KMS-11 (cell line): Measurements from ENCODE around the gene LIPH.

Experiments
- H2AFZ ChIP-seq: fragments of 200-600 bp; sonication (generic); 2 replicates; pipeline ENCODE4 v1.6.1; 2016; ENCODE audit warnings: antibody characterized with exemption, mixed run types, low read depth
- H3K27ac ChIP-seq: fragments of 200-600 bp; sonication (generic); 2 replicates; pipeline ENCODE4 v1.6.1; 2016; ENCODE audit warnings: mild to moderate bottlenecking, mixed run types
- H3K27me3 ChIP-seq: fragments of 200-600 bp; sonication (generic); 2 replicates; pipeline ENCODE4 v1.6.1; 2017; ENCODE audit warnings: mild to moderate bottlenecking, low read depth, mixed run types, moderate library complexity; ENCODE audit not compliant: insufficient read depth
- H3K36me3 ChIP-seq: fragments of 200-600 bp; sonication (generic); 2 replicates; pipeline ENCODE4 v1.6.1; 2017; ENCODE audit warnings: mild to moderate bottlenecking, mixed run types; ENCODE audit not compliant: insufficient read depth
- H3K4me1 ChIP-seq: fragments of 200-600 bp; sonication (generic); 2 replicates; pipeline ENCODE4 v1.6.1; 2016; ENCODE audit warnings: mild to moderate bottlenecking, low read depth, mixed run types; ENCODE audit not compliant: poor library complexity, severe bottlenecking
- H3K4me2 ChIP-seq: fragments of 200-600 bp; sonication (generic); 2 replicates; pipeline ENCODE4 v1.7.0; 2016; ENCODE audit warnings: mild to moderate bottlenecking, mixed run types
- H3K4me3 ChIP-seq: fragments of 200-600 bp; sonication (generic); IDR thresholded peaks from 2 replicates; pipeline ENCODE4 v1.6.1; 2017; ENCODE audit warnings: low read depth, low read length, mixed read lengths; ENCODE audit not compliant: insufficient read depth
- H3K79me2 ChIP-seq: fragments of 200-600 bp; sonication (generic); 2 replicates; pipeline ENCODE4 v1.6.1; 2016; ENCODE audit warnings: low read depth, mixed run types; ENCODE audit not compliant: insufficient read depth
- H3K9ac ChIP-seq: fragments of 200-600 bp; sonication (generic); 2 replicates; pipeline ENCODE4 v1.6.1; 2016; ENCODE audit warnings: mild to moderate bottlenecking, mixed run types
- H4K20me1 ChIP-seq: fragments of 200-600 bp; sonication (generic); 2 replicates; pipeline ENCODE4 v1.6.1; 2016; ENCODE audit warnings: mild to moderate bottlenecking, mixed run types; ENCODE audit not compliant: insufficient read depth
- TF ChIP-seq, protein P1 (sequence below): fragments of 200-600 bp; sonication (generic); conservative IDR thresholded peaks from 2 replicates; pipeline ENCODE4 v1.6.1; 2017; ENCODE audit warnings: low read depth, mild to moderate bottlenecking, antibody characterized with exemption, low read length, moderate library complexity, mixed read lengths

LIPH gene

DNA sequence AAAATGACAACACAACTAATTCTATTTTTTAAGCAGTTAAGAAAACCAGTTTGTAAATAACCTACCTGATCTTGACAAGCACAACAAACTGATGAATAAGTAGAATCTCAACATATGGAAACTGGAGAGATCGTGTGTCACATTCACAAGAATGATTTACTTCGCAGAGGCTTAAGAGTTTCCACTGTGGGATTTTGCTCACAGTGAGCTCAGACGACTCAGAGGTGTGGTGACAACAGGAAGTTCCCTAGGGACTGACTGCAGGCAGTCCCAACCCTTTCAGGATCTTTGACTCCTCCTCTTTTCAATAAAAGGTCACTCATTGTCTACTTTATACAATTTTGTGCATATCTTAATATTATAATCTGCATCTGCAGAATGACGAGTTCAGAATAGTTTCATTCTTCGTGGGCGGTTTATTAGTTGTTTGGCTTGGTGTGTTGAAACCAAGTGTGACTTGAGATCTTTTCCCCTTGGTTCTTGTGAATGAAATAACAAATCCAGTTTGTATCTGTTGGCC is at the start of gene LIPH:
Gene LIPH (minus strand): TSS at position 231 of the 520 bp plus-strand sequence. CDS start 117 bp downstream, at position 114.
- no peaks in the 10 kb centered on the region for H3K36me3 ChIP-seq
- H3K79me2 ChIP-seq, result no peaks in the 10 kb centered on the region
- TF ChIP-seq, protein P1, sequence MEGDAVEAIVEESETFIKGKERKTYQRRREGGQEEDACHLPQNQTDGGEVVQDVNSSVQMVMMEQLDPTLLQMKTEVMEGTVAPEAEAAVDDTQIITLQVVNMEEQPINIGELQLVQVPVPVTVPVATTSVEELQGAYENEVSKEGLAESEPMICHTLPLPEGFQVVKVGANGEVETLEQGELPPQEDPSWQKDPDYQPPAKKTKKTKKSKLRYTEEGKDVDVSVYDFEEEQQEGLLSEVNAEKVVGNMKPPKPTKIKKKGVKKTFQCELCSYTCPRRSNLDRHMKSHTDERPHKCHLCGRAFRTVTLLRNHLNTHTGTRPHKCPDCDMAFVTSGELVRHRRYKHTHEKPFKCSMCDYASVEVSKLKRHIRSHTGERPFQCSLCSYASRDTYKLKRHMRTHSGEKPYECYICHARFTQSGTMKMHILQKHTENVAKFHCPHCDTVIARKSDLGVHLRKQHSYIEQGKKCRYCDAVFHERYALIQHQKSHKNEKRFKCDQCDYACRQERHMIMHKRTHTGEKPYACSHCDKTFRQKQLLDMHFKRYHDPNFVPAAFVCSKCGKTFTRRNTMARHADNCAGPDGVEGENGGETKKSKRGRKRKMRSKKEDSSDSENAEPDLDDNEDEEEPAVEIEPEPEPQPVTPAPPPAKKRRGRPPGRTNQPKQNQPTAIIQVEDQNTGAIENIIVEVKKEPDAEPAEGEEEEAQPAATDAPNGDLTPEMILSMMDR, result no peak
- no peak within 1 kb of the TSS for H2AFZ ChIP-seq
- H3K4me1 ChIP-seq, result no peaks in the 10 kb centered on the region
- H3K27ac ChIP-seq, result no peak within 1 kb of the TSS
- H3K4me3 ChIP-seq, result no peak within 1 kb of the TSS
- no peaks in the 10 kb centered on the region for H4K20me1 ChIP-seq
- H3K9ac ChIP-seq, result no peak within 1 kb of the TSS
- H3K4me2 ChIP-seq, result no peak within 1 kb of the TSS
- no peaks in the 10 kb centered on the region for H3K27me3 ChIP-seq

DNA sequence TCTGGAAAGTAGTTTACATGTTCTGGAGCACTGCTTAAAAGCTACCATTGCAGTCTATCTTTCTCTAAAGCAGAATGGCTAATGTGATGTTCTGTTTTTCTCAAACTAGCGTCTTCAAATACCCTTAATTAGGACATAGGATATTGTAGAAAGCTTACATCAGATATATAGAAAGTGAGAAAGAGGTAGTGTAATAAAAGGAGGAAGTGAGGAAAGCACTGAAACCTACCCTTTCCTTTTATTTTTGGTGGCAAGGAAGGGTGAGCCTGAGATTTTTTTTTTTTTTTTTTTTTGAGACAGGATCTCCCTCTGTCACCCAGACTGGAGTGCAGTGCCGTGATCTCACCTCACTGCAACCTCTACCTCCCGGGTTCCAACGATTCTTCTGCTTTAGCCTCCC is 43.1 kb upstream of the LIPH start:
- TF ChIP-seq, protein P1, result no peak
- no peaks in the 10 kb centered on the region for H3K36me3 ChIP-seq
- H3K4me3 ChIP-seq, result no peak overlapping the region
- no peaks in the 10 kb centered on the region for H3K27me3 ChIP-seq
- H3K79me2 ChIP-seq, result no peaks in the 10 kb centered on the region
- peaks cover 7% of the 10 kb centered on the region for H3K4me1 ChIP-seq
- no peak overlapping the region for H2AFZ ChIP-seq
- H3K9ac ChIP-seq, result no peak overlapping the region
- no peak overlapping the region for H3K27ac ChIP-seq
- no peak overlapping the region for H3K4me2 ChIP-seq
- H4K20me1 ChIP-seq, result no peaks in the 10 kb centered on the region

DNA sequence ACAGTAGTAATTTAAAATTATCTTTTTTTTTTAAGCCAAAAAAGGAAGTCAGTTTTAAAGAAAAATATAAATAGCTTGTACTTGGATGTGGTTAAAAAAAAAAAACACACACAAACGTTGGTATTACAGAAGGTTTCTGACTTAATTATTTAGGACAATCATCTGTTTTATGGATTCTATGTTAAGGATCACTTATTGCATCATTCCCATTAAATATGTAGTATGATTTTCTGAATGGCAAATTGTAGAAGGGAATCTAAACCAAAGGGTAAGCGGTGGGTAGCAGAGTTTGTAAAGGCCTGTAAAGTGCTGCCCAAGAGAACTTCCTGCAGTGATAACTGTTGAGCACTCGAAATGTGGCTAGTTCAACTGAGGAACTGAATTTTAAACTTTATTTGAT is 41.7 kb upstream of the LIPH start:
- no peak overlapping the region for H3K27ac ChIP-seq
- no peak overlapping the region for H3K9ac ChIP-seq
- H3K27me3 ChIP-seq, result no peaks in the 10 kb centered on the region
- TF ChIP-seq, protein P1, result no peak
- no peaks in the 10 kb centered on the region for H4K20me1 ChIP-seq
- H3K79me2 ChIP-seq, result peaks cover 7% of the 10 kb centered on the region; the same call in 1 of the 2 replicates
- H3K4me2 ChIP-seq, result no peak overlapping the region
- H3K36me3 ChIP-seq, result no peaks in the 10 kb centered on the region
- H3K4me3 ChIP-seq, result no peak overlapping the region
- no peak overlapping the region for H2AFZ ChIP-seq
- peaks cover 7% of the 10 kb centered on the region for H3K4me1 ChIP-seq

DNA sequence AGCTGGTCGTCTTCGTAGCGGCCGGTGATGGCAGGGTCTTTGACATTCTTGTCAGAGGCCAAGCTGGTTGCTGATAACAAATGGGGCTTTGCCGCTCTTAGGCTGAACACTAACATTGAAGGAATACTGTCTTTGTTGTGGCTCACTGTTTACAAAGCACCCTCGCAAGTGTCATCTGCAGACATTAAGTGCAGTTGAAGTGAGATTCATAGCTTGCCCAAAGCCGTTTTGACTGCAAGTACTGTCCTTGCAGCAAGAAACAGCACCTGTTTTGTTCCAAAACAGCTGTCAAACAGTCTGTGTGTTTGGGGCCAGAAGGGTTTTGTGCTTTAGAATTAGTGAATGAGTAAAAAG is 34.3 kb upstream of the LIPH start:
- H4K20me1 ChIP-seq, result no peaks in the 10 kb centered on the region
- no peaks in the 10 kb centered on the region for H3K27me3 ChIP-seq
- H3K36me3 ChIP-seq, result no peaks in the 10 kb centered on the region
- TF ChIP-seq, protein P1, result no peak
- H3K9ac ChIP-seq, result peak overlapping the region; percentile 92
- H3K79me2 ChIP-seq, result peaks cover 31% of the 10 kb centered on the region
- peak overlapping the region; percentile 93 for H2AFZ ChIP-seq
- peak overlapping the region; percentile 85 for H3K4me3 ChIP-seq
- peak overlapping the region; percentile 94 for H3K4me2 ChIP-seq
- peak overlapping the region; percentile 85 for H3K27ac ChIP-seq
- H3K4me1 ChIP-seq, result peaks cover 16% of the 10 kb centered on the region
